Muscle layer of duodenum (tissue), 2 donors: Measurements from ENCODE around the gene EIF4G1.

Source experiments
- H3K27ac ChIP-seq: one replicate; pipeline ENCODE4 v1.7.0; 2013; ENCODE audit warnings: mild to moderate bottlenecking, low read length
- H3K27me3 ChIP-seq: one replicate; pipeline ENCODE4 v1.7.0; 2013; ENCODE audit warnings: low read depth, mild to moderate bottlenecking, control low read depth, low read length
- H3K36me3 ChIP-seq, 2 donors: one replicate each; pipeline ENCODE4 v1.7.0; 2013; ENCODE audit warnings: low read length in 2 of 2, control low read depth in 1 of 2, mild to moderate bottlenecking in 1 of 2; ENCODE audit not compliant: insufficient read depth in 2 of 2, control insufficient read depth in 1 of 2
- H3K4me1 ChIP-seq, 2 donors: one replicate each; pipeline ENCODE4 v1.7.0; 2013; ENCODE audit warnings: low read length in 2 of 2, mild to moderate bottlenecking in 2 of 2, control low read depth in 1 of 2, moderate library complexity in 1 of 2; ENCODE audit not compliant: insufficient read depth in 2 of 2, control insufficient read depth in 1 of 2
- H3K4me3 ChIP-seq, 2 donors: one replicate each; pipeline ENCODE4 v1.7.0; 2013; ENCODE audit warnings: low read length in 2 of 2, low read depth in 1 of 2, mild to moderate bottlenecking in 1 of 2
- H3K9me3 ChIP-seq, 2 donors: one replicate each; pipeline ENCODE4 v1.7.0; 2013; ENCODE audit warnings: low read length in 2 of 2, control low read depth in 1 of 2, mild to moderate bottlenecking in 1 of 2; ENCODE audit not compliant: control insufficient read depth in 1 of 2
- donor health status: healthy.

EIF4G1 gene

GRCh38 chr3:184361532-184361931 is 47.1 kb downstream of the EIF4G1 start, which contains the start of the genes CLCN2 and POLR2H:
CLCN2 (minus strand) TSS chr3:184361605; CDS start chr3:184361479, 126 bp downstream.
POLR2H (plus strand) TSS chr3:184361710; CDS start chr3:184363493, 1,783 bp downstream.
- peaks cover 6 to 23% of the 10 kb centered on the region in 2 donors for H3K4me1 ChIP-seq
- peaks cover 6 to 18% of the 10 kb centered on the region in 2 donors for H3K36me3 ChIP-seq
- H3K4me3 ChIP-seq, result peak within 1 kb of the TSS; percentile 79 to 86
- peak within 1 kb of the TSS; percentile 94 for H3K27ac ChIP-seq
- H3K27me3 ChIP-seq, result no peaks in the 10 kb centered on the region
- H3K9me3 ChIP-seq, result no peaks in the 10 kb centered on the region

GRCh38 chr3:184361932-184362667 is 47.7 kb downstream of the EIF4G1 start:
- Histone ChIP-seq H3K4me1 (peaks cover 6 to 23% of the 10 kb centered on the region in 2 donors), H3K27me3 (no peaks in the 10 kb centered on the region), H3K4me3 (peak overlapping the region; percentile 79 to 86), H3K36me3 (peaks cover 11 to 18% of the 10 kb centered on the region in 2 donors), H3K9me3 (no peaks in the 10 kb centered on the region), H3K27ac (peak overlapping the region; percentile 94)

DNA sequence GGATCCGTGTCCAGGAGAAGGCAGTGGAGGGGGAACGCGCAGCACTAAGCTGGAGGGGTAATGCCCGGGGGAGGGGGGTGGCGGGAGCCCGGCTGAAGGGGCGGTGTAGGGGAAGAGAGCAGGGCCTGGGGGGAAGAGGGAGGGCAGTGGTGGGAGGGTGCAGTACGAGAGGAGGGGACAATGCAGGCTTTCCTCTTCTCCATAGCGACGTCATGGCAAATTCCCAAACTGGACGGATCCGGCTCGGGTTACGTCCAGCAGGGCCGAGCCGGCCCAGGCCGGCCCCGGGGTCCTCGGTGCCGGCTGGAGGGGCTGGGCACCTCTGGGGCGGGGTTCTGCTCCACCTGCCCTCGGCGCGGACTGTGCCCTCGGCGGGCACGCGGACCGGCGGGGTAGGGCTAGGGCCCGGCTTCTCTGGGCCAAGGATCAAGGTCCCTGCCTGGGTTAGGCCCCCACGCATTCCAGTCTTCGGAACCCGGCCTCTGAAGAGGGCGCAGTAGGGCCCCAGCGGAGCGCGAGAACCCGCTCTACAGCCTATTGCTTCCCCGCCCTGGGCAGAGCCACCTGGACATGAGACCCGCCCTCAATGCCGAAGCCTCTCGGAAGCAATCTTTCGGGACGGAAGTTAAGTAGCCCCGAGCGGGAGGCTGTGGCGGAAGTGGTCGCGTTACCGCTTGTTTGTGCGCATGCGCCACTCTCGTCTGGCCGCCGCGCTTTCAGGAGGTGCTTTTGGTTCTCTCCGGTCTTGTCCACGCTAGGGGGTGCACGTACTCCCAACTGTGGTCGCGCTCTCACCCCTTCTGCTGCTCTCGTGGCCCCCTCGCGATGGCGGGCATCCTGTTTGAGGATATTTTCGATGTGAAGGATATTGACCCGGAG is 48.5 kb downstream of the EIF4G1 start:
- peak overlapping the region; percentile 94 for H3K27ac ChIP-seq
- peaks cover 15% of the 10 kb centered on the region in 2 donors for H3K36me3 ChIP-seq
- H3K9me3 ChIP-seq, result no peaks in the 10 kb centered on the region
- H3K4me1 ChIP-seq, result peaks cover 6 to 23% of the 10 kb centered on the region in 2 donors
- H3K4me3 ChIP-seq, result peak overlapping the region; percentile 79 to 86
- no peaks in the 10 kb centered on the region for H3K27me3 ChIP-seq

GRCh38 chr3:184366619-184367289 is 52.3 kb downstream of the EIF4G1 start:
- peaks cover 22 to 30% of the 10 kb centered on the region in 2 donors for H3K36me3 ChIP-seq
- H3K27ac ChIP-seq, result no peak overlapping the region
- H3K9me3 ChIP-seq, result no peaks in the 10 kb centered on the region
- H3K4me3 ChIP-seq, result no peak overlapping the region
- H3K27me3 ChIP-seq, result no peaks in the 10 kb centered on the region
- peaks cover 0 to 25% of the 10 kb centered on the region in 2 donors for H3K4me1 ChIP-seq

GRCh38 chr3:184368116-184368515 is 53.7 kb downstream of the EIF4G1 start:
- H3K27me3 ChIP-seq, result no peaks in the 10 kb centered on the region
- H3K4me1 ChIP-seq, result peaks cover 0 to 29% of the 10 kb centered on the region in 2 donors
- no peak overlapping the region for H3K27ac ChIP-seq
- H3K4me3 ChIP-seq, result no peak overlapping the region
- H3K9me3 ChIP-seq, result no peaks in the 10 kb centered on the region
- peaks cover 22 to 28% of the 10 kb centered on the region in 2 donors for H3K36me3 ChIP-seq

DNA sequence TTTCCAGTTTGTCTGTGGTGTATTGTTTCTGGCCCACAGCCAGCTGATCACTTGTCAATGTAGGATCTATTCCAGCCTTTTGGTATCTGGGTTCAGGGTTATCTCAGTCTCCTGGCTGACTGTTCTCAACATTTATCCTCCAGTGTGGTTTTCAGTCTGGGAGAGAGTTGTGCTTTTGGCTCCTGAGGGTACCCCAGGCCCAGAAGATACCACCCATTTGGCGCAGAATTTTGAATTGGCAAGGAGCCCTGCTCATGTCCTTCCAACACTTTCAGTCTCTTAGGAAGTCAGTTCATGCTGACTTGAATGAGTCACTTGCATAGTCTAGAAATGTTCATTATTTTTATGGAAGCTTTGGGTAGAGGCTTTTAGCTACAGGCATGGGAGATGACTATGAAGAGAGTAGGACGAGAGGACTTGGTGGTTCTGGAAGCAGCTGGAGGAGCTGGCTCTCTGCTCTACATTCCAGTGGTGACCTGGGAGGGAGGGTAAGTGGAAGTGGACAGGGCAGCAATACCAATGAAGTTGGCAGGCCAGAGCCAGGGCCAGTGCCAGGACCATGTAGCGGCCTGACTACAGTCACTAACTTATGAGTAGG is 54.3 kb downstream of the EIF4G1 start:
- Histone ChIP-seq H3K36me3 (peaks cover 22 to 28% of the 10 kb centered on the region in 2 donors), H3K27me3 (peaks cover 3% of the 10 kb centered on the region), H3K4me3 (no peak overlapping the region), H3K27ac (no peak overlapping the region), H3K9me3 (no peaks in the 10 kb centered on the region), H3K4me1 (peaks cover 0 to 28% of the 10 kb centered on the region in 2 donors)

DNA sequence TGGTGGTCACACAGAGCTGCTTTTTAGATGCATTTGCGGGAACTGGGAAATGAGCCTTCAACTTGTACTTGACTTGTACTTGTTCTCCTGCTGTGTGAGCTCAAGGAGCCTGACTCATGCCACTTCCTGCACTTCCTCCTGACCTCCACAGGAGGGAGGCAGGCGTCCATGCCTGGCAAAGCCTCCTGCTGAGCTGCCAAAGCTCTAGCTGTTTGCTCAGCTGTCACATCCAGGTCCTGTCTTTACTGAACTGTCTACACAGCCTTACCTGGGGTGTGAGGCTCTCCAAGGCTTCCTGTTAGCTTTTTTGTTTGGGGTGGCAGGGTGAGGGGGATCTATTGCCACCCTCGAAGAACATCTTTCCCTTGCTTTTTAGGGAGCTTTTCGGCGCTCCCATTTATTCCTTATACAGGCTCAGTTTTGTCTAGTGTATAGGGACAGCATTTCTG is 57.2 kb downstream of the EIF4G1 start:
- Histone ChIP-seq H3K36me3 (peaks cover 16 to 28% of the 10 kb centered on the region in 2 donors), H3K4me3 (no peak overlapping the region), H3K9me3 (no peaks in the 10 kb centered on the region), H3K4me1 (peaks cover 0 to 17% of the 10 kb centered on the region in 2 donors), H3K27ac (no peak overlapping the region), H3K27me3 (peaks cover 3% of the 10 kb centered on the region)

- Histone ChIP-seq H3K27ac (no peak overlapping the region), H3K4me3 (no peak overlapping the region), H3K36me3 (peaks cover 11 to 21% of the 10 kb centered on the region in 2 donors), H3K27me3 (peaks cover 5% of the 10 kb centered on the region), H3K4me1 (peaks cover 0 to 17% of the 10 kb centered on the region in 2 donors), H3K9me3 (no peaks in the 10 kb centered on the region)
These were observed 58.0 kb downstream of the EIF4G1 start for GRCh38 chr3:184372296-184372821.

- Histone ChIP-seq H3K36me3 (peaks cover 7 to 17% of the 10 kb centered on the region in 2 donors), H3K27me3 (peaks cover 10% of the 10 kb centered on the region), H3K4me3 (no peak overlapping the region), H3K4me1 (peaks cover 0 to 17% of the 10 kb centered on the region in 2 donors), H3K27ac (no peak overlapping the region), H3K9me3 (no peaks in the 10 kb centered on the region)
These were observed 58.5 kb downstream of the EIF4G1 start for GRCh38 chr3:184372911-184373310.

DNA sequence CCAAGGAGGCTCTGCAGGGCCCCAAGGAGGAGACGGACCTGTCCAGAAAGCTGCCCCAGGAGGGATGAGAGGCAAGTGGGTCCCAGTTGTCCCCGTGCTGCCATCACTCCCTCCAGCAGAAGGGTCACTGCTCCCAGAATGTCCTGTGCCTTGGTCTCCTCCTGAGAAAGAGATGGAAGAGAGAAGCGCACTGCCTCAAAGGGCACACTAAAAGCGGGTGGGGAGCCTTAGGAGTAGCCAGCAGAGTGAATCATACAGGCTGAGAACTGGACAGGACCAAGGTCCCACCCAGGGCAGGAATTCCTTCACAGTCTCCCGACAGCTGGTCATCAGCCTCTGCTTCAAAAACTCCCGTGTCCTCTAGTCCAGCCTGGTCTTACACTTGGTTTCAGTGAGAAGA is 59.0 kb downstream of the EIF4G1 start:
- no peak overlapping the region for H3K27ac ChIP-seq
- no peaks in the 10 kb centered on the region for H3K9me3 ChIP-seq
- peaks cover 3 to 12% of the 10 kb centered on the region in 2 donors for H3K36me3 ChIP-seq
- H3K4me1 ChIP-seq, result peaks cover 0 to 15% of the 10 kb centered on the region in 2 donors
- H3K4me3 ChIP-seq, result no peak overlapping the region
- peaks cover 12% of the 10 kb centered on the region for H3K27me3 ChIP-seq
